Adrenal gland (tissue), 12 donors: ENCODE results near the gene FCER1G. TPM values are rescaled to one million over a fixed set of nuclear protein-coding genes. Genes with fewer than 3 reads are reported as not detected.
A peak's percentile ranks its signal among the peaks of the same experiment; 100 is the strongest.

Experiments used
- DNase-seq, 7 donors: peaks; one replicate each; pipeline ENCODE4 v3.0.0-alpha.2; 2019 to 2020
- H3K27ac ChIP-seq, 5 donors: fragments of 200-600 bp; sonication (generic) in 4 of 5; 1 replicate in 3 of 5; 2 replicates in 2 of 5; pipeline versions ENCODE4 v1.5.1 to v1.8.0; 2016 to 2020; ENCODE audit warnings: mild to moderate bottlenecking in 1 of 5
- H3K27me3 ChIP-seq: fragments of 200-600 bp; 2 replicates; pipeline ENCODE4 v1.8.0; 2021
- H3K36me3 ChIP-seq, 2 donors: fragments of 200-600 bp; replicated peaks in 1 of 2; 1 replicate in 1 of 2; 2 replicates in 1 of 2; pipeline versions ENCODE4 v1.5.1 to v1.8.0; 2018 to 2022
- H3K4me1 ChIP-seq, 2 donors: fragments of 200-600 bp; replicated peaks in 1 of 2; 1 replicate in 1 of 2; 2 replicates in 1 of 2; pipeline versions ENCODE4 v1.5.1 to v1.8.0; 2018 to 2021
- H3K4me3 ChIP-seq, 4 donors: fragments of 200-600 bp; sonication (generic) in 3 of 4; one replicate each; pipeline ENCODE4 v1.5.1; 2016 to 2018
- H3K9me3 ChIP-seq, 3 donors: fragments of 200-600 bp; sonication (generic) in 1 of 3; replicated peaks in 1 of 3; 1 replicate in 2 of 3; 2 replicates in 1 of 3; pipeline versions ENCODE4 v1.5.1 to v1.8.0; 2016 to 2021
- POLR2A ChIP-seq, 2 donors: fragments of 450-650 bp; IDR thresholded peaks; one replicate each; pipeline ENCODE4 v1.6.1; 2017; ENCODE audit warnings: antibody characterized with exemption in 2 of 2, mild to moderate bottlenecking in 2 of 2, moderate library complexity in 1 of 2
- WGBS, 4 donors: extraction: QIAGEN DNeasy Blood & Tissue Kit in 2 of 4; methylation state at CpG; one replicate each; pipeline versions ENCODE4 v1.1.5 to v1.1.7; 2013 to 2017; 5-methylcytosine and 5-hydroxymethylcytosine counted together
- intact Hi-C, 2 donors: fragments of 100-400 bp; cut with DNase I; formaldehyde crosslinking; loops; one replicate each; pipeline versions ENCODE4 v1.14.1 to v1.15.0; 2022 to 2023
- polyA plus RNA-seq, 3 donors: library from polyadenylated mRNA; stranded (reverse); fragments of 200-250 nt in 2 of 3; fragments of 350-450 nt in 1 of 3; fragmentation: Illumina TruSeq in 1 of 3; extraction: RNeasy Lipid Tissue Mini Kit (QIAGEN cat#74804) in 1 of 3; gene quantifications; one replicate each; pipeline ENCODE4 v1.2.3, GENCODE V29; 2013 to 2014
- total RNA-seq, 9 donors: library from RNA; depleted of rRNA in 4 of 9; stranded (reverse); fragments of >200 nt in 4 of 9; fragments of 120-200 nt in 1 of 9; fragmentation: NEBNext Ultra II Directional in 1 of 9; extraction: Animal tissue kit (Norgen Biotek cat#: 25700) in 1 of 9; gene quantifications; one replicate each; pipeline versions ENCODE4 v1.1.0 to v1.2.4, GENCODE V29; 2013 to 2023
- TF ChIP-seq, protein P1 (sequence below), 6 experiments: fragments of 450-650 bp in 4 of 6; fragments of 200-600 bp in 2 of 6; sonication (generic) in 1 of 6; IDR thresholded peaks; 1 replicate in 5 of 6; 2 replicates in 1 of 6; pipeline versions ENCODE4 v1.5.1 to v1.8.0; 2016 to 2021; ENCODE audit warnings: antibody characterized with exemption in 6 of 6, mild to moderate bottlenecking in 2 of 6, moderate library complexity in 1 of 6
- donor health status: healthy with polysubstance abuse.
- donor health status: Bipolar disorder and iron deficiency.
- donor health status: DM: yes; HTN: yes; CAD: no.
- donor health status: DM: no; HTN: no; CAD: no.
- donor health status: DM: no; HTN: no; CAD: no.
- donor health status: DM: yes; HTN: yes; CAD: no.

FCER1G gene
- total and polyA plus RNA-seq, 12 donors: 5.5 to 239 (median 116) TPM

GRCh38 chr1:161179698-161180097, 35.4 kb upstream of the FCER1G start:
- Histone ChIP-seq H3K36me3 (peaks cover 0 to 10% of the 10 kb centered on the region in 2 donors), H3K4me3 (no peak overlapping the region), H3K4me1 (peaks cover 6 to 22% of the 10 kb centered on the region in 2 donors), H3K27me3 (no peaks in the 10 kb centered on the region), H3K27ac (no peak overlapping the region), H3K9me3 (no peaks in the 10 kb centered on the region)
- intact Hi-C loops: no loop called here
- TF ChIP-seq, protein P1, sequence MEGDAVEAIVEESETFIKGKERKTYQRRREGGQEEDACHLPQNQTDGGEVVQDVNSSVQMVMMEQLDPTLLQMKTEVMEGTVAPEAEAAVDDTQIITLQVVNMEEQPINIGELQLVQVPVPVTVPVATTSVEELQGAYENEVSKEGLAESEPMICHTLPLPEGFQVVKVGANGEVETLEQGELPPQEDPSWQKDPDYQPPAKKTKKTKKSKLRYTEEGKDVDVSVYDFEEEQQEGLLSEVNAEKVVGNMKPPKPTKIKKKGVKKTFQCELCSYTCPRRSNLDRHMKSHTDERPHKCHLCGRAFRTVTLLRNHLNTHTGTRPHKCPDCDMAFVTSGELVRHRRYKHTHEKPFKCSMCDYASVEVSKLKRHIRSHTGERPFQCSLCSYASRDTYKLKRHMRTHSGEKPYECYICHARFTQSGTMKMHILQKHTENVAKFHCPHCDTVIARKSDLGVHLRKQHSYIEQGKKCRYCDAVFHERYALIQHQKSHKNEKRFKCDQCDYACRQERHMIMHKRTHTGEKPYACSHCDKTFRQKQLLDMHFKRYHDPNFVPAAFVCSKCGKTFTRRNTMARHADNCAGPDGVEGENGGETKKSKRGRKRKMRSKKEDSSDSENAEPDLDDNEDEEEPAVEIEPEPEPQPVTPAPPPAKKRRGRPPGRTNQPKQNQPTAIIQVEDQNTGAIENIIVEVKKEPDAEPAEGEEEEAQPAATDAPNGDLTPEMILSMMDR (IDR thresholded peaks at IDR 0.05): no peak
- TF ChIP-seq POLR2A (IDR thresholded peaks at IDR 0.05): no peak
- 83 to 94% (median 89%) methylated on average over 3 of the region's 3 CpGs for WGBS, 4 donors
- DNase-seq: no peak

DNA sequence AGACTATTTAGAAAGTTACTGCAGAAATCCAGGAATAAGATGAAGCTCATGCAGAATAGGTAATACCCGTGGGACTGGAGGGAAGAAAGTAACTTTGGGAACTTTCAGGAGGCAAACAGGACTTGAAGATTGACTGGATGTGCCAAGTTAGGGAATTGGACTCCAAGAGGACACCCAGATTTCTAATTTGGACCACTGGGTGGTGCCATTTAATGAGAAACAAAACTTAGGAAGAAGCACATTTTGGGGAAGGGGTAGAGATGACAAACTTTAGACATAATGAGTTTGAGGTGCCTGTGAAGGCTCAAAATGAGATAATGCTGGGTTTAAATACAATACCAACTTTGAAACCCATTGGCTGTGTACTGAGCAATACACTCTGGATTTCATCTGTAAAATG, 34.5 kb upstream of the FCER1G start:
- intact Hi-C loops: no loop called here
- peaks cover 6 to 23% of the 10 kb centered on the region in 2 donors for H3K4me1 ChIP-seq
- WGBS, 4 donors: 62 to 78% (median 65%) methylated on average over 1 of the region's 1 CpG
- no peak overlapping the region for H3K27ac ChIP-seq
- H3K36me3 ChIP-seq: peaks cover 0 to under 1% of the 10 kb centered on the region in 2 donors
- no peak for DNase-seq
- H3K9me3 ChIP-seq: no peaks in the 10 kb centered on the region
- H3K27me3 ChIP-seq: no peaks in the 10 kb centered on the region
- H3K4me3 ChIP-seq: no peak overlapping the region
- TF ChIP-seq POLR2A (IDR thresholded peaks at IDR 0.05): no peak
- TF ChIP-seq, protein P1 (IDR thresholded peaks at IDR 0.05): peak in 4 of 6 experiments; percentile 20 to 39 (median 34)

- DNase-seq: no peak
- intact Hi-C loops: no loop called here
Observed at GRCh38 chr1:161182214-161182613, 32.9 kb upstream of the FCER1G start.

GRCh38 chr1:161185282-161185682, 29.8 kb upstream of the FCER1G start:
- Histone ChIP-seq H3K27ac (peak overlapping the region in 3 of 5 donors; percentile 19 to 88 (median 84)), H3K36me3 (no peaks in the 10 kb centered on the region), H3K9me3 (no peaks in the 10 kb centered on the region), H3K27me3 (no peaks in the 10 kb centered on the region), H3K4me3 (no peak overlapping the region), H3K4me1 (peaks cover 0 to 12% of the 10 kb centered on the region in 2 donors)
- DNase-seq: peak; percentile 64 to 93 (median 82)
- WGBS, 4 donors: 13 to 25% (median 21%) methylated on average over 3 of the region's 3 CpGs
- TF ChIP-seq POLR2A (IDR thresholded peaks at IDR 0.05): no peak
- TF ChIP-seq, protein P1 (IDR thresholded peaks at IDR 0.05): no peak
- intact Hi-C loops: no loop called here

More at GRCh38 chr1:161182214-161182613, 32.9 kb upstream of the FCER1G start:
- Histone ChIP-seq H3K36me3 (no peaks in the 10 kb centered on the region), H3K4me1 (peaks cover 0 to 19% of the 10 kb centered on the region in 2 donors), H3K9me3 (no peaks in the 10 kb centered on the region), H3K4me3 (no peak overlapping the region), H3K27ac (no peak overlapping the region), H3K27me3 (no peaks in the 10 kb centered on the region)
- WGBS, 4 donors: 79 to 93% (median 93%) methylated on average over 1 of the region's 1 CpG; no CpG with 5 or more reads in 1 of the 4 donors
- TF ChIP-seq, protein P1 (IDR thresholded peaks at IDR 0.05): no peak
- TF ChIP-seq POLR2A (IDR thresholded peaks at IDR 0.05): no peak
